ENCODE data around the gene OR51L1. TPM values are rescaled to one million over a fixed set of nuclear protein-coding genes. Genes with fewer than 3 reads are reported as not detected.

Gene OR51L1
- total RNA-seq, 1 donor from 2014 or later = not detected

GRCh38 chr11:5036669-5037068 is 42.0 kb downstream of the OR51L1 start:
- Histone ChIP-seq H3K4me3 (no peak overlapping the region), H3K36me3 (no peaks in the 10 kb centered on the region), H3K9me3 (no peaks in the 10 kb centered on the region), H3K4me1 (no peaks in the 10 kb centered on the region), H3K27me3 (no peaks in the 10 kb centered on the region), H3K27ac (no peak overlapping the region)
- TF ChIP-seq CTCF (IDR thresholded peaks at IDR 0.05) = no peak
- intact Hi-C loops (cut with DNase I) = no loop called here
- no peak for DNase-seq (ENCODE audit: low spot score in 2 of 2)

- intact Hi-C loops (cut with DNase I) = no loop called here
- H3K27ac ChIP-seq = no peak overlapping the region
- no peaks in the 10 kb centered on the region for H3K36me3 ChIP-seq
- no peak overlapping the region for H3K4me3 ChIP-seq
- TF ChIP-seq CTCF (IDR thresholded peaks at IDR 0.05) = no peak
- H3K9me3 ChIP-seq = no peaks in the 10 kb centered on the region
- no peak for DNase-seq (ENCODE audit: low spot score in 2 of 2)
- no peaks in the 10 kb centered on the region for H3K27me3 ChIP-seq
- no peaks in the 10 kb centered on the region for H3K4me1 ChIP-seq
These were observed 43.3 kb downstream of the OR51L1 start for GRCh38 chr11:5037926-5038325.

GRCh38 chr11:5038341-5038740 is 43.7 kb downstream of the OR51L1 start:
- Histone ChIP-seq H3K4me1 (no peaks in the 10 kb centered on the region), H3K4me3 (no peak overlapping the region), H3K9me3 (no peaks in the 10 kb centered on the region), H3K36me3 (no peaks in the 10 kb centered on the region), H3K27me3 (no peaks in the 10 kb centered on the region), H3K27ac (no peak overlapping the region)
- no peak for TF ChIP-seq CTCF (IDR thresholded peaks at IDR 0.05)
- no peak for DNase-seq (ENCODE audit: low spot score in 2 of 2)
- intact Hi-C loops (cut with DNase I) = no loop called here

- no peaks in the 10 kb centered on the region for H3K4me1 ChIP-seq
- TF ChIP-seq CTCF (IDR thresholded peaks at IDR 0.05) = no peak
- DNase-seq (ENCODE audit: low spot score in 2 of 2) = no peak
- H3K27me3 ChIP-seq = no peaks in the 10 kb centered on the region
- intact Hi-C loops (cut with DNase I) = no loop called here
- H3K9me3 ChIP-seq = no peaks in the 10 kb centered on the region
- H3K4me3 ChIP-seq = no peak overlapping the region
- H3K36me3 ChIP-seq = no peaks in the 10 kb centered on the region
- no peak overlapping the region for H3K27ac ChIP-seq
These were observed 46.2 kb downstream of the OR51L1 start for GRCh38 chr11:5040876-5041275.

GRCh38 chr11:5042091-5042490 is 47.4 kb downstream of the OR51L1 start:
- no peak overlapping the region for H3K4me3 ChIP-seq
- no peak for TF ChIP-seq CTCF (IDR thresholded peaks at IDR 0.05)
- no peaks in the 10 kb centered on the region for H3K9me3 ChIP-seq
- no peak overlapping the region for H3K27ac ChIP-seq
- no peaks in the 10 kb centered on the region for H3K4me1 ChIP-seq
- no peaks in the 10 kb centered on the region for H3K36me3 ChIP-seq
- DNase-seq (ENCODE audit: low spot score in 2 of 2) = no peak
- intact Hi-C loops (cut with DNase I) = no loop called here
- no peaks in the 10 kb centered on the region for H3K27me3 ChIP-seq

GRCh38 chr11:5043380-5043779 is 48.7 kb downstream of the OR51L1 start:
- no peaks in the 10 kb centered on the region for H3K27me3 ChIP-seq
- H3K36me3 ChIP-seq = no peaks in the 10 kb centered on the region
- intact Hi-C loops (cut with DNase I) = no loop called here
- H3K4me1 ChIP-seq = no peaks in the 10 kb centered on the region
- no peaks in the 10 kb centered on the region for H3K9me3 ChIP-seq
- no peak for DNase-seq (ENCODE audit: low spot score in 2 of 2)
- H3K4me3 ChIP-seq = no peak overlapping the region
- no peak for TF ChIP-seq CTCF (IDR thresholded peaks at IDR 0.05)
- no peak overlapping the region for H3K27ac ChIP-seq

All from ascending aorta (tissue), 2 donors.